Stimulated activated CD8-positive, alpha-beta memory T cell treated with anti-CD3 and anti-CD28 coated beads, Interleukin-2, amount 100 ng/mL, for 48 hours (primary cell): ENCODE measurements around the gene ABL1.
"Not testable (repeated sequence)": the region's sequence is repeated elsewhere in the genome, so short reads cannot be mapped to it uniquely, and the experiment has no call there.

Source experiments
- DNase-seq, 2 donors: peaks; one replicate each; pipeline ENCODE4 v3.0.0-alpha.2; 2020; ENCODE audit warnings: low read depth in 2 of 2

ABL1 gene

GRCh38 chr9:130834371-130835336, at the start of gene ABL1:
Gene ABL1 (plus strand): TSS chr9:130835254. CDS start chr9:130835447, 193 bp downstream.
- DNase-seq = peak; percentile 64 to 66

- DNase-seq = no peak
Measured at GRCh38 chr9:130785940-130786508, 49.0 kb upstream of the ABL1 start.

- no peak for DNase-seq
Measured at GRCh38 chr9:130786526-130786925, 48.5 kb upstream of the ABL1 start.

- DNase-seq = no peak
Measured at GRCh38 chr9:130789747-130790672, 45.0 kb upstream of the ABL1 start.

- no peak for DNase-seq
Measured at GRCh38 chr9:130791303-130791894, 43.7 kb upstream of the ABL1 start.

- no peak for DNase-seq
Measured at GRCh38 chr9:130793589-130793988, 41.5 kb upstream of the ABL1 start.

GRCh38 chr9:130794021-130794420, 41.0 kb upstream of the ABL1 start:
- not testable (repeated sequence) for DNase-seq

GRCh38 chr9:130794423-130794822, 40.6 kb upstream of the ABL1 start:
- DNase-seq = not testable (repeated sequence)

GRCh38 chr9:130794923-130795495, 40.0 kb upstream of the ABL1 start:
- DNase-seq = no peak

GRCh38 chr9:130803116-130803515, 31.9 kb upstream of the ABL1 start:
- DNase-seq = not testable (repeated sequence)

- DNase-seq = no peak
Measured at GRCh38 chr9:130805510-130806326, 29.3 kb upstream of the ABL1 start.

- DNase-seq = no peak
Measured at GRCh38 chr9:130806327-130806716, 28.7 kb upstream of the ABL1 start.

GRCh38 chr9:130810609-130811136, 24.4 kb upstream of the ABL1 start:
- DNase-seq = no peak

GRCh38 chr9:130815242-130815808, 19.7 kb upstream of the ABL1 start:
- no peak for DNase-seq

- no peak for DNase-seq
Measured at GRCh38 chr9:130817914-130818313, 17.1 kb upstream of the ABL1 start.

- DNase-seq = no peak
Measured at GRCh38 chr9:130820135-130820738, 14.8 kb upstream of the ABL1 start.

GRCh38 chr9:130823435-130823834, 11.6 kb upstream of the ABL1 start:
- no peak for DNase-seq

GRCh38 chr9:130824079-130824478, 11.0 kb upstream of the ABL1 start:
- no peak for DNase-seq

GRCh38 chr9:130824643-130825350, 10.3 kb upstream of the ABL1 start:
- DNase-seq = no peak
